B cell (primary cell): ENCODE measurements around the gene SEC61A1. TPM values are rescaled to one million over a fixed set of nuclear protein-coding genes. Genes with fewer than 3 reads are reported as not detected.

Experiments
- ATAC-seq: fragments of 200-7000 bp; cut with Tn5 transposase; one replicate; pipeline ENCODE4 v1.10.0; 2021; ENCODE audit warnings: low read depth, mild to moderate bottlenecking, moderate number of reproducible peaks, moderate library complexity
- CTCF ChIA-PET: fragments of 350-600 bp; sonication (Branson Sonifier 250); formaldehyde crosslinking; loops from one replicate; lab custom pipeline; 2021; ENCODE audit warnings: antibody characterized with exemption, inconsistent platforms; lab: Charles Lee
- POLR2A ChIA-PET: fragments of 350-600 bp; sonication (Branson Sonifier 250); formaldehyde crosslinking; loops from one replicate; lab custom pipeline; 2021; ENCODE audit warnings: antibody characterized with exemption; lab: Charles Lee
- DNase-seq: peaks from one replicate; pipeline ENCODE4 v3.0.0; 2013
- H2AFZ ChIP-seq: 2 replicates; pipeline ENCODE4 v1.6.1; 2012; ENCODE audit warnings: mild to moderate bottlenecking, low read depth, low read length; ENCODE audit not compliant: insufficient read depth, poor library complexity, severe bottlenecking
- H3K27ac ChIP-seq, 2 donors: 1 replicate in 1 of 2; 2 replicates in 1 of 2; pipeline ENCODE4 v1.5.1; 2012 to 2013; ENCODE audit warnings: low read length in 2 of 2, mild to moderate bottlenecking in 2 of 2, moderate library complexity in 1 of 2
- H3K27me3 ChIP-seq, 4 experiments: fragments of 200-600 bp in 1 of 4; sonication (generic) in 1 of 4; replicated peaks in 1 of 4; 1 replicate in 2 of 4; 2 replicates in 2 of 4; pipeline versions ENCODE4 v1.6.1 to v1.7.0; 2013 to 2016; ENCODE audit warnings: low read length in 3 of 4, mild to moderate bottlenecking in 2 of 4, mixed read lengths in 1 of 4, moderate library complexity in 1 of 4; ENCODE audit not compliant: insufficient read depth in 4 of 4, control insufficient read depth in 3 of 4; ENCODE audit errors: control extremely low read depth in 1 of 4
- H3K36me3 ChIP-seq, 2 experiments: replicated peaks in 1 of 2; 1 replicate in 1 of 2; 2 replicates in 1 of 2; pipeline versions ENCODE4 v1.6.1 to v1.7.1; 2013; ENCODE audit warnings: low read length in 1 of 2; ENCODE audit not compliant: insufficient read depth in 2 of 2, control insufficient read depth in 1 of 2; ENCODE audit errors: control extremely low read depth in 1 of 2, extremely low read depth in 1 of 2
- H3K4me1 ChIP-seq, 2 donors: fragments of 200-600 bp in 1 of 2; sonication (generic) in 1 of 2; 1 replicate in 1 of 2; 2 replicates in 1 of 2; pipeline versions ENCODE4 v1.5.1 to v1.6.1; 2013 to 2017; ENCODE audit warnings: low read length in 2 of 2; ENCODE audit not compliant: control insufficient read depth in 2 of 2, insufficient read depth in 2 of 2
- H3K4me2 ChIP-seq: replicated peaks from 2 replicates; pipeline ENCODE3; 2012; ENCODE audit warnings: mild to moderate bottlenecking, low read depth, low read length; ENCODE audit not compliant: poor library complexity, severe bottlenecking
- H3K4me3 ChIP-seq, 5 experiments: fragments of 200-600 bp in 1 of 5; sonication (generic) in 1 of 5; 1 replicate in 3 of 5; 2 replicates in 2 of 5; pipeline versions ENCODE4 v1.5.1 to v1.7.0; 2011 to 2016; ENCODE audit warnings: low read length in 4 of 5, mild to moderate bottlenecking in 4 of 5, low read depth in 2 of 5, control low read depth in 1 of 5, moderate library complexity in 1 of 5; ENCODE audit not compliant: insufficient read depth in 1 of 5; ENCODE audit errors: control extremely low read depth in 1 of 5, extremely low read depth in 1 of 5
- H3K79me2 ChIP-seq: fragments of 200-600 bp; sonication (generic); one replicate; pipeline ENCODE4 v1.6.0; 2016; ENCODE audit warnings: low read length; ENCODE audit not compliant: control insufficient read depth, insufficient read depth
- H3K9ac ChIP-seq: fragments of 200-600 bp; sonication (generic); 2 replicates; pipeline ENCODE4 v1.6.1; 2017; ENCODE audit warnings: mild to moderate bottlenecking, low read length, moderate library complexity
- H3K9me3 ChIP-seq, 3 donors: one replicate each; pipeline versions ENCODE4 v1.6.1 to v1.7.1; 2013; ENCODE audit warnings: low read length in 2 of 3; ENCODE audit not compliant: control insufficient read depth in 2 of 3, insufficient read depth in 1 of 3; ENCODE audit errors: control extremely low read depth in 1 of 3
- H4K20me1 ChIP-seq: 2 replicates; pipeline ENCODE4 v1.6.0; 2012; ENCODE audit warnings: mild to moderate bottlenecking, low read length; ENCODE audit not compliant: insufficient read depth, control insufficient read depth, poor library complexity, severe bottlenecking
- H3K27ac Mint-ChIP-seq: one replicate; pipeline ENCODE4 v1.8.0; 2021; ENCODE audit warnings: mixed read lengths
- H3K27me3 Mint-ChIP-seq: one replicate; pipeline ENCODE4 v1.8.0; 2021; ENCODE audit warnings: mixed read lengths
- H3K4me1 Mint-ChIP-seq: one replicate; pipeline ENCODE4 v1.8.0; 2021; ENCODE audit warnings: mixed read lengths
- H3K4me3 Mint-ChIP-seq: one replicate; pipeline ENCODE4 v1.8.0; 2021; ENCODE audit warnings: mixed read lengths
- H3K9me3 Mint-ChIP-seq: one replicate; pipeline ENCODE4 v1.8.0; 2022; ENCODE audit warnings: mixed read lengths; ENCODE audit not compliant: insufficient read depth
- EZH2 ChIP-seq: IDR thresholded peaks from 2 replicates; pipeline ENCODE4 v1.6.1; 2012; ENCODE audit warnings: borderline replicate concordance, low read depth, mild to moderate bottlenecking, moderate library complexity, low read length; ENCODE audit not compliant: insufficient read depth, poor library complexity, severe bottlenecking
- WGBS: methylation state at CpG from one replicate; pipeline ENCODE4 v1.1.5; 2013; ENCODE audit warnings: missing lambda C conversion rate; ENCODE audit not compliant: insufficient coverage; 5-methylcytosine and 5-hydroxymethylcytosine counted together
- intact Hi-C: fragments of 100-400 bp; cut with micrococcal nuclease; formaldehyde crosslinking; loops from one replicate; pipeline ENCODE4 v1.10.0; 2022
- polyA plus RNA-seq: library from polyadenylated mRNA; depleted of rRNA; stranded (reverse); fragments of >200 nt; gene quantifications from 2 replicates; pipeline ENCODE4 v1.2.3, GENCODE V29; 2012
- total RNA-seq, 2 donors: library from RNA; stranded (reverse); fragments of 120-200 nt in 1 of 2; gene quantifications; 1 replicate in 1 of 2; 2 replicates in 1 of 2; pipeline versions ENCODE4 v1.2.3 to v1.2.4, GENCODE V29; 2013 to 2022
- TF ChIP-seq, protein P1 (sequence below): fragments of 200-600 bp; IDR thresholded peaks from one replicate; pipeline ENCODE4 v1.8.0; 2022; ENCODE audit warnings: antibody characterized with exemption, mild to moderate bottlenecking

Gene SEC61A1
- total and polyA plus RNA-seq, 2 donors (not counting 1 experiment from before 2014, with no cell fraction given): 48.4 to 79.4 TPM

DNA sequence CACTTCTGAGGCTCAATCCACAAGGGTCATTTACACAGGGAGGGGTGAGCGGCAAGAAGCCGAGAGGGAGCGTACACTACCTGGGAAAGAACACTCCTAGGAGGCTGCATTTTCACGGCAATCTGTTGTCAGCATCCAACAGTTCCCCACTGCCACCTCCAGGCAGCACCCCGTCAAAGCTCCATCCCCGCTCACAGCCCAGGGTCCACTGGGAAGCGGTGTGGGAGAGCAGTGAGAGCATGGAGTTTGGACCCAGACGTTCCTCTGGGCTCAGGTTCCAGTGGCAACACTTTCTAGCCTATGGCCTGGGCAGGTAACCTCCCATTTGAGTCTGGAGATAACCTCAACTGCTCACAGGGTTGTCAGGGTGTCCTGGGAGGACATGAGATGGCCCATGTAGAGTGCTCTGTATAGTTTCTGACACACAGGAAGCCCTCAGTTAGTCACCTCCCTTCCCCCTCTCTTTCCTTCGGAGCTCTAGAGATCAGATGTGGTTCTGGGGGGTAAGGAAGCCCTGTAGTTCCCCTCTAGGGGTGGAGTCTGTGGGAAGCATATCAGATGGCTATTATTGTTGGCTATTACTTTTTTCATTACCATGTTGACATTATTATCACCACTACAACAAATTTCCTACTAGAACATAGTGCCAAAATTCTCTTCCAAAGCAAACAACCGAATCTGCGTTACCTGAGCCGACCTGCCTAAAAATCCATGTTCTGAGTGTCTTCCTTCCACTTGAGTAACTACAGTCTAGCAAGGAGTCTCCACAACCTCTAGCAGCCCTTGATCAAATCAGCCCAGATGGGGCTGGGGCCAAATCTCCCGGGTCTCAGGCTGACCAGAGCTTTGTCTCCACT is 42.3 kb downstream of the SEC61A1 start:
- H3K27me3 Mint-ChIP-seq: no peaks in the 10 kb centered on the region
- intact Hi-C loops: no loop called here
- H3K36me3 ChIP-seq: peaks cover 0 to 51% of the 10 kb centered on the region in 2 experiments
- peaks cover 4% of the 10 kb centered on the region for H3K79me2 ChIP-seq
- TF ChIP-seq, protein P1, sequence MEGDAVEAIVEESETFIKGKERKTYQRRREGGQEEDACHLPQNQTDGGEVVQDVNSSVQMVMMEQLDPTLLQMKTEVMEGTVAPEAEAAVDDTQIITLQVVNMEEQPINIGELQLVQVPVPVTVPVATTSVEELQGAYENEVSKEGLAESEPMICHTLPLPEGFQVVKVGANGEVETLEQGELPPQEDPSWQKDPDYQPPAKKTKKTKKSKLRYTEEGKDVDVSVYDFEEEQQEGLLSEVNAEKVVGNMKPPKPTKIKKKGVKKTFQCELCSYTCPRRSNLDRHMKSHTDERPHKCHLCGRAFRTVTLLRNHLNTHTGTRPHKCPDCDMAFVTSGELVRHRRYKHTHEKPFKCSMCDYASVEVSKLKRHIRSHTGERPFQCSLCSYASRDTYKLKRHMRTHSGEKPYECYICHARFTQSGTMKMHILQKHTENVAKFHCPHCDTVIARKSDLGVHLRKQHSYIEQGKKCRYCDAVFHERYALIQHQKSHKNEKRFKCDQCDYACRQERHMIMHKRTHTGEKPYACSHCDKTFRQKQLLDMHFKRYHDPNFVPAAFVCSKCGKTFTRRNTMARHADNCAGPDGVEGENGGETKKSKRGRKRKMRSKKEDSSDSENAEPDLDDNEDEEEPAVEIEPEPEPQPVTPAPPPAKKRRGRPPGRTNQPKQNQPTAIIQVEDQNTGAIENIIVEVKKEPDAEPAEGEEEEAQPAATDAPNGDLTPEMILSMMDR: no peak
- no peak for TF ChIP-seq EZH2
- no peak overlapping the region for H3K4me2 ChIP-seq
- no peak overlapping the region for H3K4me3 ChIP-seq
- WGBS: 94% methylated on average over 11 of the region's 13 CpGs
- CTCF ChIA-PET: interaction anchor here (0.7 to 8.3 kb wide), 27 partner anchors 8 to 523 kb away, joined by 3 to 78 read pairs (median 4); partner anchors contain the start of genes EEFSEC and RUVBL1
- no peaks in the 10 kb centered on the region for H3K9me3 Mint-ChIP-seq
- H3K4me3 Mint-ChIP-seq: no peak overlapping the region
- no peaks in the 10 kb centered on the region for H3K9me3 ChIP-seq
- H3K27ac ChIP-seq: no peak overlapping the region
- no peak overlapping the region for H2AFZ ChIP-seq
- H3K9ac ChIP-seq: no peak overlapping the region
- no peaks in the 10 kb centered on the region for H3K27me3 ChIP-seq
- no peaks in the 10 kb centered on the region for H3K4me1 Mint-ChIP-seq
- H4K20me1 ChIP-seq: peaks cover 10% of the 10 kb centered on the region
- DNase-seq (no peak), ATAC-seq (no peak)
- H3K27ac Mint-ChIP-seq: no peak overlapping the region
- POLR2A ChIA-PET: no interaction called here
- no peaks in the 10 kb centered on the region for H3K4me1 ChIP-seq

DNA sequence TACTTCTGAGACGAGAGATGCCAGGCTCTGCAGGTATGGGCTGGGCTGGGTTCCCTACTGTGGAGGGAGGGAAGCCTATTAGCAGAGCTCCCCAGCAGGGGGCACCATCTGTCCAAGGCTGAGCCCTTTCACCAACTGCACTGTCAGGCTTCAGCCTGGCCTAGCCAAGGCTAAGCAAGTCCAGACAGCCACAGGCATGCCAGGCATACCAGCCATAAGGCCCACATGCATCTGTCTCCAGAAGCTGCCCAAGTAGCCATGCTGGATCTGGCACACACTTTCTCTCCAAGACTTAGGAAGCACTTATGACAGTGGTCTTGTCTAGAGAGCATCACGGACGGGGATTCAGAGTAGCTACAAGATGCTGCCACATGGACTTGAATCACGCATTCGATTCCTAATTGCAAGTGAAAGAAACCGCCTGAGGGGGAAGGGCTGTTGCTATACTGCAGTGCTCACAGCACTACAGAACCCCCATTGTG is 43.0 kb downstream of the SEC61A1 start:
- ChIA-PET CTCF (interaction anchor here (0.7 to 8.3 kb wide), 28 partner anchors 8 to 522 kb away, joined by 3 to 78 read pairs (median 4); partner anchors contain the start of genes EEFSEC and RUVBL1), POLR2A (interaction anchor here (0.7 kb wide), 1 partner anchor 399 kb away, joined by 3 read pairs; no protein-coding TSS in a partner anchor)
- no peak overlapping the region for H3K4me3 Mint-ChIP-seq
- no peaks in the 10 kb centered on the region for H3K4me1 Mint-ChIP-seq
- Histone ChIP-seq H3K79me2 (peaks cover 4% of the 10 kb centered on the region), H3K4me3 (no peak overlapping the region), H3K4me1 (no peaks in the 10 kb centered on the region), H3K9me3 (no peaks in the 10 kb centered on the region), H3K27me3 (no peaks in the 10 kb centered on the region), H3K36me3 (peaks cover 0 to 58% of the 10 kb centered on the region in 2 experiments), H3K4me2 (no peak overlapping the region), H4K20me1 (peaks cover 10% of the 10 kb centered on the region), H2AFZ (no peak overlapping the region), H3K27ac (no peak overlapping the region), H3K9ac (no peak overlapping the region)
- DNase-seq: peak; percentile 76
- H3K27ac Mint-ChIP-seq: no peak overlapping the region
- 89% methylated on average over 6 of the region's 6 CpGs for WGBS
- TF ChIP-seq, protein P1: peak; percentile 81
- TF ChIP-seq EZH2: no peak
- intact Hi-C loops: no loop called here
- no peaks in the 10 kb centered on the region for H3K9me3 Mint-ChIP-seq
- H3K27me3 Mint-ChIP-seq: no peaks in the 10 kb centered on the region
- peak; percentile 99 for ATAC-seq
